Neural cell (in vitro differentiated cells): ENCODE data around the gene DOCK10. TPM values are rescaled to one million over a fixed set of nuclear protein-coding genes. Genes with fewer than 3 reads are reported as not detected.

Experiments
- H2AFZ ChIP-seq: fragments of 200-600, 300-800 bp; sonication (generic), shearing (Covaris generic); 2 replicates; pipeline ENCODE4 v1.6.0; 2014; ENCODE audit warnings: low read depth, mild to moderate bottlenecking, antibody characterized with exemption, low read length, moderate library complexity
- H3F3A ChIP-seq: fragments of 200-600 bp; shearing (Covaris generic); 2 replicates; pipeline ENCODE4 v1.6.1; 2016; ENCODE audit warnings: mild to moderate bottlenecking, moderate library complexity, mixed read lengths, antibody characterized with exemption, low read length; ENCODE audit not compliant: insufficient read depth, poor library complexity, severe bottlenecking
- H3K27ac ChIP-seq: fragments of 200-600, 300-800 bp; sonication (generic), shearing (Covaris generic); 2 replicates; pipeline ENCODE4 v1.5.1; 2014; ENCODE audit warnings: mild to moderate bottlenecking, low read length, moderate library complexity
- H3K27me3 ChIP-seq: fragments of 300-800, 200-600 bp; sonication (generic), shearing (Covaris generic); 2 replicates; pipeline ENCODE4 v1.6.0; 2014; ENCODE audit warnings: mild to moderate bottlenecking, low read depth, low read length, moderate library complexity; ENCODE audit not compliant: insufficient read depth
- H3K36me3 ChIP-seq: fragments of 300-800, 200-600 bp; sonication (generic), shearing (Covaris generic); 2 replicates; pipeline ENCODE4 v1.5.1; 2014; ENCODE audit warnings: mild to moderate bottlenecking, antibody characterized with exemption, low read length, moderate library complexity; ENCODE audit not compliant: insufficient read depth
- H3K4me2 ChIP-seq: fragments of 300-800, 200-600 bp; sonication (generic), shearing (Covaris generic); 2 replicates; pipeline ENCODE4 v1.6.0; 2014; ENCODE audit warnings: mild to moderate bottlenecking, low read length
- H3K4me3 ChIP-seq: fragments of 300-800, 200-600 bp; sonication (generic), shearing (Covaris generic); 2 replicates; pipeline ENCODE4 v1.5.1; 2014; ENCODE audit warnings: mild to moderate bottlenecking, low read length, moderate library complexity
- H3K79me2 ChIP-seq: fragments of 200-600 bp; shearing (Covaris generic); replicated peaks from 2 replicates; pipeline ENCODE4 v1.6.0; 2014; ENCODE audit warnings: mild to moderate bottlenecking, low read length, moderate library complexity; ENCODE audit not compliant: insufficient read depth
- H3K9ac ChIP-seq: fragments of 300-800, 200-600 bp; sonication (generic), shearing (Covaris generic); 2 replicates; pipeline ENCODE4 v1.6.1; 2016; ENCODE audit warnings: mild to moderate bottlenecking, low read length, mixed read lengths
- H3K9me2 ChIP-seq: fragments of 200-600 bp; shearing (Covaris generic); 2 replicates; pipeline ENCODE4 v1.6.1; 2016; ENCODE audit warnings: mild to moderate bottlenecking, low read length, mixed read lengths; ENCODE audit not compliant: insufficient read depth
- H3K9me3 ChIP-seq: fragments of 200-600, 300-800 bp; sonication (generic), shearing (Covaris generic); 2 replicates; pipeline ENCODE4 v1.6.1; 2016; ENCODE audit warnings: mild to moderate bottlenecking, mixed run types, low read length, moderate library complexity, mixed read lengths
- H4K20me1 ChIP-seq: fragments of 200-600 bp; shearing (Covaris generic); 2 replicates; pipeline ENCODE4 v1.6.1; 2016; ENCODE audit warnings: mild to moderate bottlenecking, mixed run types; ENCODE audit not compliant: insufficient read depth
- EP300 ChIP-seq: fragments of 450-650 bp; conservative IDR thresholded peaks from 2 replicates; pipeline ENCODE4 v1.6.1; 2014; ENCODE audit warnings: antibody characterized with exemption, mild to moderate bottlenecking, moderate library complexity; ENCODE audit not compliant: poor library complexity, severe bottlenecking
- EZH2 ChIP-seq: fragments of 200-600, 300-800 bp; shearing (Covaris generic), sonication (generic); IDR thresholded peaks from 2 replicates; pipeline ENCODE4 v1.6.1; 2014; ENCODE audit warnings: antibody characterized with exemption, low read length, borderline replicate concordance, mild to moderate bottlenecking; ENCODE audit not compliant: insufficient read depth, poor library complexity, severe bottlenecking
- MXI1 ChIP-seq: fragments of 450-650 bp; conservative IDR thresholded peaks from 2 replicates; pipeline ENCODE4 v1.6.1; 2014; ENCODE audit warnings: antibody characterized with exemption, mild to moderate bottlenecking; ENCODE audit not compliant: poor library complexity, severe bottlenecking
- POLR2AphosphoS5 ChIP-seq: IDR thresholded peaks from 2 replicates; pipeline ENCODE4 v1.6.1; 2012
- RAD21 ChIP-seq: fragments of 450-650 bp; conservative IDR thresholded peaks from 2 replicates; pipeline ENCODE4 v1.6.1; 2014; ENCODE audit warnings: antibody characterized with exemption, mild to moderate bottlenecking, moderate library complexity
- SMC3 ChIP-seq: fragments of 450-650 bp; conservative IDR thresholded peaks from 2 replicates; pipeline ENCODE4 v1.6.1; 2014; ENCODE audit warnings: antibody characterized with exemption, mild to moderate bottlenecking, moderate library complexity; ENCODE audit not compliant: poor library complexity
- TAF1 ChIP-seq: IDR thresholded peaks from 2 replicates; pipeline ENCODE4 v1.6.1; 2012; ENCODE audit warnings: low read depth
- polyA plus RNA-seq: library from polyadenylated mRNA; depleted of rRNA; stranded (reverse); fragments of >200 nt; gene quantifications from 2 replicates; pipeline ENCODE4 v1.2.3, GENCODE V29; 2014
- TF ChIP-seq, protein P1 (sequence below): IDR thresholded peaks from 2 replicates; pipeline ENCODE4 v1.6.1; 2012; ENCODE audit warnings: borderline replicate concordance
- TF ChIP-seq, protein P2 (sequence below): fragments of 450-650 bp; IDR thresholded peaks from 2 replicates; pipeline ENCODE4 v1.5.1; 2014; ENCODE audit warnings: antibody characterized with exemption, mild to moderate bottlenecking, moderate library complexity; ENCODE audit not compliant: poor library complexity, severe bottlenecking

The DOCK10 gene
- polyA plus RNA-seq, 1 donor from 2014 or later, result 0.37 TPM

DNA sequence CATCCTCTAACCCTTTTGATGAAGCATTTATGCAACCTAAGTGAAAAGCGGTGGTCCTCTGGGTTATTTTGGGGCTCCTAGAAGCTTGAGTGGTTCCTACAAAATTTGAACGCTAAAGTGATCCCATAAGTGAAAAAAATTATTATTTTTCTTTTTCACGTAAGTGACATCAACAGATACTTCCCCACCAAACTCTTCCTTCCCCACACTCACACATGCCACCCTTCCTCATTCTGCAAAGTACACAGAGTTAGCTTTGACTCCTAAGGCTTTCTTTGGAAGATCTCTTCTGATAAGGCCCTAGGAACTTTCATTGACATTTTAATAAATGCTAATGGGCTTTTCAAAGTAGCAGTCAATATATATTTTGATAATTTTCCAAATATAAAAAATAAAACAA is 109.7 kb downstream of the DOCK10 start:
- no peak for TF ChIP-seq POLR2AphosphoS5
- TF ChIP-seq MXI1, result no peak
- TF ChIP-seq EZH2, result no peak
- no peak for TF ChIP-seq SMC3
- no peak for TF ChIP-seq TAF1
- TF ChIP-seq, protein P1, sequence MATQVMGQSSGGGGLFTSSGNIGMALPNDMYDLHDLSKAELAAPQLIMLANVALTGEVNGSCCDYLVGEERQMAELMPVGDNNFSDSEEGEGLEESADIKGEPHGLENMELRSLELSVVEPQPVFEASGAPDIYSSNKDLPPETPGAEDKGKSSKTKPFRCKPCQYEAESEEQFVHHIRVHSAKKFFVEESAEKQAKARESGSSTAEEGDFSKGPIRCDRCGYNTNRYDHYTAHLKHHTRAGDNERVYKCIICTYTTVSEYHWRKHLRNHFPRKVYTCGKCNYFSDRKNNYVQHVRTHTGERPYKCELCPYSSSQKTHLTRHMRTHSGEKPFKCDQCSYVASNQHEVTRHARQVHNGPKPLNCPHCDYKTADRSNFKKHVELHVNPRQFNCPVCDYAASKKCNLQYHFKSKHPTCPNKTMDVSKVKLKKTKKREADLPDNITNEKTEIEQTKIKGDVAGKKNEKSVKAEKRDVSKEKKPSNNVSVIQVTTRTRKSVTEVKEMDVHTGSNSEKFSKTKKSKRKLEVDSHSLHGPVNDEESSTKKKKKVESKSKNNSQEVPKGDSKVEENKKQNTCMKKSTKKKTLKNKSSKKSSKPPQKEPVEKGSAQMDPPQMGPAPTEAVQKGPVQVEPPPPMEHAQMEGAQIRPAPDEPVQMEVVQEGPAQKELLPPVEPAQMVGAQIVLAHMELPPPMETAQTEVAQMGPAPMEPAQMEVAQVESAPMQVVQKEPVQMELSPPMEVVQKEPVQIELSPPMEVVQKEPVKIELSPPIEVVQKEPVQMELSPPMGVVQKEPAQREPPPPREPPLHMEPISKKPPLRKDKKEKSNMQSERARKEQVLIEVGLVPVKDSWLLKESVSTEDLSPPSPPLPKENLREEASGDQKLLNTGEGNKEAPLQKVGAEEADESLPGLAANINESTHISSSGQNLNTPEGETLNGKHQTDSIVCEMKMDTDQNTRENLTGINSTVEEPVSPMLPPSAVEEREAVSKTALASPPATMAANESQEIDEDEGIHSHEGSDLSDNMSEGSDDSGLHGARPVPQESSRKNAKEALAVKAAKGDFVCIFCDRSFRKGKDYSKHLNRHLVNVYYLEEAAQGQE, result no peak
- no peak for TF ChIP-seq EP300
- no peak for TF ChIP-seq RAD21
- TF ChIP-seq, protein P2, sequence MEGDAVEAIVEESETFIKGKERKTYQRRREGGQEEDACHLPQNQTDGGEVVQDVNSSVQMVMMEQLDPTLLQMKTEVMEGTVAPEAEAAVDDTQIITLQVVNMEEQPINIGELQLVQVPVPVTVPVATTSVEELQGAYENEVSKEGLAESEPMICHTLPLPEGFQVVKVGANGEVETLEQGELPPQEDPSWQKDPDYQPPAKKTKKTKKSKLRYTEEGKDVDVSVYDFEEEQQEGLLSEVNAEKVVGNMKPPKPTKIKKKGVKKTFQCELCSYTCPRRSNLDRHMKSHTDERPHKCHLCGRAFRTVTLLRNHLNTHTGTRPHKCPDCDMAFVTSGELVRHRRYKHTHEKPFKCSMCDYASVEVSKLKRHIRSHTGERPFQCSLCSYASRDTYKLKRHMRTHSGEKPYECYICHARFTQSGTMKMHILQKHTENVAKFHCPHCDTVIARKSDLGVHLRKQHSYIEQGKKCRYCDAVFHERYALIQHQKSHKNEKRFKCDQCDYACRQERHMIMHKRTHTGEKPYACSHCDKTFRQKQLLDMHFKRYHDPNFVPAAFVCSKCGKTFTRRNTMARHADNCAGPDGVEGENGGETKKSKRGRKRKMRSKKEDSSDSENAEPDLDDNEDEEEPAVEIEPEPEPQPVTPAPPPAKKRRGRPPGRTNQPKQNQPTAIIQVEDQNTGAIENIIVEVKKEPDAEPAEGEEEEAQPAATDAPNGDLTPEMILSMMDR, result no peak
- no peak overlapping the region for H3K4me3 ChIP-seq
- H3K27ac ChIP-seq, result no peak overlapping the region
- H3K36me3 ChIP-seq, result no peaks in the 10 kb centered on the region
- H3K9me3 ChIP-seq, result no peaks in the 10 kb centered on the region
- no peaks in the 10 kb centered on the region for H3K27me3 ChIP-seq
- no peaks in the 10 kb centered on the region for H3K79me2 ChIP-seq
- H3K9ac ChIP-seq, result no peak overlapping the region
- H2AFZ ChIP-seq, result no peak overlapping the region
- no peaks in the 10 kb centered on the region for H4K20me1 ChIP-seq
- no peaks in the 10 kb centered on the region for H3F3A ChIP-seq
- no peak overlapping the region for H3K4me2 ChIP-seq
- no peaks in the 10 kb centered on the region for H3K9me2 ChIP-seq

DNA sequence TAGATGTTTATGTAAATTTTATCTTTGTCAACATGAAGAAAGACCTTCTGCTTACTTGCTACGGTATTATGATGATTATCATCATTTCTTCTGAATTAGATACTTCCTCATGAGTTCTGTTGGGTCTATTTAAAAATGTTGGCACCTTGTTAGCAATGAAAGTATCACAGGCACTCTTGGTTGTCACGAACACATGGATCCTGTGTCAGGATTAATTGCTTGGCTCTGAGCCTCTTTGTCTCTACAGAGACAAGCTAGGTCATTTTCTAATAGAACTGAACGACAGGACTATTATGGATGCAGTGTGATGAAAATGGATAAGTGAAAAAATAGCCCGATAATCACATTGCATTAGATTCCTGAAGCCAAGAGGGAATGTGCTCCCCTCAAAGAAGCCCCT is 110.3 kb downstream of the DOCK10 start:
- H3K4me2 ChIP-seq, result no peak overlapping the region
- H3K27me3 ChIP-seq, result no peaks in the 10 kb centered on the region
- H3K36me3 ChIP-seq, result no peaks in the 10 kb centered on the region
- H3K27ac ChIP-seq, result no peak overlapping the region
- H3K9me3 ChIP-seq, result no peaks in the 10 kb centered on the region
- no peak for TF ChIP-seq EP300
- TF ChIP-seq RAD21, result no peak
- no peak for TF ChIP-seq SMC3
- TF ChIP-seq, protein P2, result no peak
- no peak for TF ChIP-seq EZH2
- no peak for TF ChIP-seq POLR2AphosphoS5
- TF ChIP-seq, protein P1, result no peak
- no peak for TF ChIP-seq TAF1
- TF ChIP-seq MXI1, result no peak
- no peaks in the 10 kb centered on the region for H4K20me1 ChIP-seq
- H3K9me2 ChIP-seq, result no peaks in the 10 kb centered on the region
- H3K9ac ChIP-seq, result no peak overlapping the region
- H2AFZ ChIP-seq, result no peak overlapping the region
- H3K79me2 ChIP-seq, result no peaks in the 10 kb centered on the region
- no peak overlapping the region for H3K4me3 ChIP-seq
- no peaks in the 10 kb centered on the region for H3F3A ChIP-seq
